Brain pericyte (primary cell): ENCODE data around the gene AADAC.
"Not testable (repeated sequence)": the region's sequence is repeated elsewhere in the genome, so short reads cannot be mapped to it uniquely, and the experiment has no call there.

Experiments used
- DNase-seq: peaks from one replicate; pipeline ENCODE4 v3.0.0-alpha.2; 2012; ENCODE audit warnings: low read depth, low spot score

The AADAC gene

DNA sequence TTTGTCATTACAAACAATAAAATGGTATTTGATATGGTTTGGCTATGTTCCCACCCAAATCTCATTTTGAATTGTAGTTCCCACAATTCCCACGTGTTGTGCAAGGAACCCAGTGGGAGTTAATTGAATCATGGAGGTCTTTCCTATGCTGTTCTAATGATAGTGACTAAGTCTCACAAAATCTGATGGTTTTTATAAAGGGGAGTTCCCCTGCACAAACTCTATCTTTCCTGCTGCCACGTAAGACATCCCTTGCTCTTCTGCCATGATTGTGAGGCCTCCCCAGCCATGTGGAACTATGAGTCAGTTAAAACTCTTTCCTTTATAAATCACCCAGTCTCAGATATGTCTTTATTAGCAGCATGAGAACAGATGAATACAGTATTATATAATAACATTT lies 15.4 kb upstream of the AADAC start:
- DNase-seq = no peak

DNA sequence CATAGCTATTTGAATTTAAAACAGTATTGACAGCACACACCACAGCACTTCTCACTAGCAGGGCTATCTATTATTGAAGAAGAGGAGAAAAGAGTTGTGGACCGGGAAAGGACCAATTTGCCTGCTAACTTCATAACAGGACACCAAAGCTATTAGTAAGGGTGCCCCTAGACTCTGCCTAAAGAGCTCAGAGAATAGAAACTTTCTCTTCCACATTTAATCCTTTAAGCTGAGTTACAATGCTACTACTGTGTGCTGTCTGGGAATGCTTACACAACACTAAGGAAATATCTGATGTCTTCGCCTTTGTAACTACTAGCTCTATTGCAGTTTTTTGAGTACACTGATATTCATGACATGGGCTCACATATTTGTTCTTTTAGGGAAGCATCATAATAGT lies 13.5 kb upstream of the AADAC start:
- no peak for DNase-seq

GRCh38 chr3:151804267-151804666 lies 9.6 kb upstream of the AADAC start:
- DNase-seq = no peak

GRCh38 chr3:151806838-151807237 lies 7.1 kb upstream of the AADAC start:
- no peak for DNase-seq

DNA sequence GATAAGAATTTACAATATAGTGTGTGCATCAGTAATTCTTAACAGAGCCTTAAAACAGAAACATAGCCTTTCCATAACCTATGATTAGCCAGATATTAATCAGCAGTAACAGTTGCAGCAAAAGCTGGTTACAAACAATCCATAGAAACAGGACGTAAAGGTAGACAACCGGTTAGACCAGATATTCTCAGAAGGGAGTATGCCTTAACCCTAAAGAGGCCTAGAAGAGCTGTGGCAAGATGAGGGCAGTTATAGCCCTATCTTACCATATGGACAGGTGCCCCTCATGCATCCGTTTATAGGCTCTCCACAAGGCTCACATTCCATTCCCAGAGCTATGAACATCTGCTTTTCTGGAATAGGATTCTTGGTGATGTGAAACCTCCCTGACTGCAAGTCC lies 5.0 kb upstream of the AADAC start:
- not testable (repeated sequence) for DNase-seq

DNA sequence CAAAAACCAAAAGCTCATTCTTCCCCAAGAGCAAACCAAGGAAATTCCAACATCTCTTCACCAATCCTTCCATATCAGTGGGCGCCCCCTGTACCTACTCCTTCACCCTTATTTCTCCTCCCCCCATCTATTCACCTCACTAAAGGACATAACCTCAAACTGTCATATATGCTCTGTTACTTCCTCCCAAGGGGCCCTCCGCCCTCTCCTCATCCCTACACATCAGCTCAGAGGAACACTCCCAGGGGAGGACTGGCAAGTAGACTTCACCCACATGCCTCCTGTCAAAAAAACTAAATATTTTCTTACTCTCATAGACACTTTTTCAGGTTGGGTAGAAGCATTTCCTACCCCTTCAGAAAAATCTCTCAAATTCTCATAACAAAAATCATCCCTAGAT lies 2.4 kb upstream of the AADAC start:
- DNase-seq = no peak

- no peak for DNase-seq
These were observed 672 bp downstream of the AADAC start for GRCh38 chr3:151814588-151814987.

GRCh38 chr3:151816091-151816604 lies 2.2 kb downstream of the AADAC start:
- DNase-seq = no peak

- DNase-seq = no peak
These were observed 3.6 kb downstream of the AADAC start for GRCh38 chr3:151817473-151817872.

DNA sequence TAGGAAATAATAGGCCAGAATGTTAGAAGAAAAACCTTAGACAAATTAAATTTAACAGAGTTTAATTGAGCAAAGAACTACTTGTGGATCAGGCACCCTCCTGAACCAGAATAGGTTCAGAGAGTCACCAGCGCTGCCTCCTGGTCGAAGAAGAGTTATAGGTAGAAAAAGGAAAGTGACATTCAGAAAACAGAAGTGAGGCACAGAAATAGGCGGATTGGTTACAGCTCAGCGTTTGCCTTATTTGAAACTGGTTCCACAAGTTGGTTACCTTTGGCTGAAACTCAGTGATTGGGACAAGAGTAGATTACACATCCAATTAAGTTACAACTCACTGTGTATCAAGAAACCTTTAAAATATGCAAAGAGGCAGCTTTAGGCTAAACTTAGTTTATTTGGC lies 4.4 kb downstream of the AADAC start:
- no peak for DNase-seq

- DNase-seq = no peak
These were observed 6.0 kb downstream of the AADAC start for GRCh38 chr3:151819910-151820309.

DNA sequence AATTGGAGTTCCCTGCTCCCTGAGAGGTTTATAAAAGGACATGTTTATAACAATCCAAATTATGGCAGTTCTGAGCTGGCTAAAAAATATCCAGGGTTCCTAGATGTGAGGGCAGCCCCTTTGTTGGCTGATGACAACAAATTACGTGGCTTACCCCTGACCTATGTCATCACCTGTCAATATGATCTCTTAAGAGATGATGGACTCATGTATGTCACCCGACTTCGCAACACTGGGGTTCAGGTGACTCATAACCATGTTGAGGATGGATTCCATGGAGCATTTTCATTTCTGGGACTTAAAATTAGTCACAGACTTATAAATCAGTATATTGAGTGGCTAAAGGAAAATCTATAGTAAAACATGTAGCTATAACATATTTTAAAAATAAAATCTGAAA lies 13.9 kb downstream of the AADAC start:
- no peak for DNase-seq

GRCh38 chr3:151835751-151836525 lies 22.0 kb downstream of the AADAC start:
- DNase-seq = peak; percentile 16

GRCh38 chr3:151837057-151837456 lies 23.1 kb downstream of the AADAC start:
- peak; percentile 16 for DNase-seq

GRCh38 chr3:151838574-151839312 lies 24.8 kb downstream of the AADAC start:
- DNase-seq = peak; percentile 24

- no peak for DNase-seq
These were observed 25.4 kb downstream of the AADAC start for GRCh38 chr3:151839313-151839631.

DNA sequence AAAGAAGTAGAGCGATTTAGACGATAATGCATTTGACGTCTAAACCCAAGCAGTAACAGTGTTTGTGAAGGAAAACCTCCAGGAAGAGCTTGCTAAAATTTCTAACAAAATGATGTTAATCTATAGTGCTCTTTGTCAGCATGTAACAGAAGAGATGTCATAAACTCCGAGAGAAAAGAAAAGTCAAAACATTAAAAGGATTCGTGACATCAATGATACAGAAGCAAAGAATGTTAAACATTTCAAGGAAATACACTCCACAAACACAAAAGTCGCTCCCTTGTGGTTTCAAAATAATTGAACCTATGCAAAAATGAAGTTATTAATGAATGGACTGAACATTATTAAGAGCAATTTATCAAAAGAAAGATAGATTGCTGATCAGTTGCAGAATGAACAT lies 27.9 kb downstream of the AADAC start:
- DNase-seq = no peak

- DNase-seq = no peak
These were observed 29.4 kb downstream of the AADAC start for GRCh38 chr3:151843275-151843674.

DNA sequence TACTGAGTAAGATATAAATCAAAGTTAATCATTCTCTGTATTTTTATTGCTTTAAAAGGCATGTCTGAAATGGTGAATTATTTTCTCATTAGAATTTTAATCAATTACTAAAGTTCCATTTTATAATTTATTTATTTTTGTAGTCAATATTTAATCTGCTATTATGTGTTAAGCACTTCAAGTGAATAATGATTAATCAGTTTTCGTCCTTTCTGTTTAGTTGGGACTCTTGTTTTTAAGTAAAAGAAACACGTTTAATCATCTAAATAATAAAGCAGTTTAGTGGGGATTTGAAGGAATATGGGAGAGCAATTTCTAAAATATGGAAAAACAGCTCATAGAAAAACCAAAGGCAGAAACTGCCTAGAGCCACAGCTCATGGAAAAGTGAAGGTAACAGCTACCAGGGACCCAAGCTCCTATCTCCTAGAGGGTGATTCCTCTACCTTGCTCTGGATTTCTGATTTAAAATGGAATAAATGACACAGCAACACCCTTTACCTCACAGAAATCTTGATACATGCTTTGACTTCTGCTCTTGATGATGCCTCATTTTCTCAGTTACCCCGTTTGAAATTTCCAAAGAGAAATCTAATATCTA lies 31.5 kb downstream of the AADAC start:
- no peak for DNase-seq

DNA sequence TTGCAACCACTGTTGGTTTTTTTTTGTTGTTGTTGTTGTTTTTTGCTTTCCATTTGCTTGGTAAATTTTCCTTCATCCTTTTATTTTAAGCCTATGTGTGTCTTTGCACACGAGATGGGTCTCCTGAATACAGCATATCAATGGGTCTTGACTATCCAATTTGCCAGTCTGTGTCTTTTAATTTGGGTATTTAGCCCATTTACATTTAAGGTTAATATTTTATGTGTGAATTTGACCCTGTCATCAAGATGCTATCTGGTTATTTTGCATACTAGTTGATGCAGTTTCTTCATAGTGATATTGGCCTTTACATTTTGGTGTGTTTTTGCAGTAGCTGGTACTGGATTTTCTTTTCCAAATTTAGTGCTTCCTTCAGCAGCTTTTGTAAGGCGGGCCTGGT lies 36.1 kb downstream of the AADAC start:
- not testable (repeated sequence) for DNase-seq

- DNase-seq = no peak
These were observed 38.3 kb downstream of the AADAC start for GRCh38 chr3:151852074-151852811.

GRCh38 chr3:151856118-151856517 lies 42.2 kb downstream of the AADAC start:
- no peak for DNase-seq
